ENCODE measurements around the gene SLC2A13. TPM values are rescaled to one million over a fixed set of nuclear protein-coding genes. Genes with fewer than 3 reads are reported as not detected.

SLC2A13 gene
- total and polyA plus RNA-seq, 2 experiments from 2014 or later = 10.4 to 13.8 TPM

DNA sequence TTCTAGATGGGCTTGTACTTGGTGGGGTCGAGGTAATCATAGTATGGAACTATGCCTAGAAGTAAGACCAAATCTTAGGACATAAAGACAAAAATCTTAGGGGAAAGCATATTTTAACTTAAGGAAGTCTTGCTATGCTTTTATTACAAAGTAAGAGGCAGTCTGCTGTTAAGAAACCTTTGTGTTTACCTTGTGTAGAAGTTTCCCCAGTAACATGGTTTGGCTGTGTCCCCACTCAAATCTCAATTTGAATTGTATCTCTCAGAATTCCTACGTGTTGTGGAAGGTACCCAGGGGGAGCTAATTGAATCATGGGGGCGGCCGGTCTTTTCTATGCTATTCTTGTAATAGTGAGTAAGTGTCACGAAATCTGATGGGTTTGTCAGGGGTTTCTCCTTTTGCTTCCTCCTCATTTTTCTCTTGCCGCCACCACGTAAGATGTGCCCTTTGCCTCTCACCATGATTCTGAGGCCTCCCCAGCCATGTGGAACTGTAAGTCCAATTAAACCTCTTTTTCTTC lies 323.8 kb downstream of the SLC2A13 start:
- H3K27ac ChIP-seq = no peak overlapping the region
- no peak overlapping the region for H3K4me3 ChIP-seq
- no peak for TF ChIP-seq CTCF (IDR thresholded peaks at IDR 0.05; ENCODE audit: low read depth, low read length)
- no peaks in the 10 kb centered on the region for H3K36me3 ChIP-seq
- DNase-seq (ENCODE audit: low read depth in 1 of 2, low spot score in 1 of 2) = no peak
- H3K9me3 ChIP-seq (ENCODE audit: low read depth) = no peaks in the 10 kb centered on the region
- H3K4me1 ChIP-seq (ENCODE audit: low read depth) = peaks cover 3% of the 10 kb centered on the region
- no peaks in the 10 kb centered on the region for H3K27me3 ChIP-seq

- H3K9me3 ChIP-seq (ENCODE audit: low read depth) = no peaks in the 10 kb centered on the region
- no peak for TF ChIP-seq CTCF (IDR thresholded peaks at IDR 0.05; ENCODE audit: low read depth, low read length)
Observed at GRCh38 chr12:39780913-39781446, 324.9 kb downstream of the SLC2A13 start.

GRCh38 chr12:39780411-39780912 lies 325.4 kb downstream of the SLC2A13 start:
- TF ChIP-seq CTCF (IDR thresholded peaks at IDR 0.05; ENCODE audit: low read depth, low read length) = no peak
- H3K9me3 ChIP-seq (ENCODE audit: low read depth) = no peaks in the 10 kb centered on the region
- no peaks in the 10 kb centered on the region for H3K27me3 ChIP-seq
- H3K4me3 ChIP-seq = no peak overlapping the region
- H3K4me1 ChIP-seq (ENCODE audit: low read depth) = peaks cover 3% of the 10 kb centered on the region
- no peak overlapping the region for H3K27ac ChIP-seq
- DNase-seq (ENCODE audit: low read depth in 1 of 2, low spot score in 1 of 2) = no peak
- no peaks in the 10 kb centered on the region for H3K36me3 ChIP-seq

More at GRCh38 chr12:39780913-39781446, 324.9 kb downstream of the SLC2A13 start:
- no peak for DNase-seq (ENCODE audit: low read depth in 1 of 2, low spot score in 1 of 2)
- Histone ChIP-seq H3K27me3 (no peaks in the 10 kb centered on the region), H3K4me3 (no peak overlapping the region), H3K4me1 (ENCODE audit: low read depth) (peaks cover 3% of the 10 kb centered on the region), H3K36me3 (no peaks in the 10 kb centered on the region), H3K27ac (no peak overlapping the region)

DNA sequence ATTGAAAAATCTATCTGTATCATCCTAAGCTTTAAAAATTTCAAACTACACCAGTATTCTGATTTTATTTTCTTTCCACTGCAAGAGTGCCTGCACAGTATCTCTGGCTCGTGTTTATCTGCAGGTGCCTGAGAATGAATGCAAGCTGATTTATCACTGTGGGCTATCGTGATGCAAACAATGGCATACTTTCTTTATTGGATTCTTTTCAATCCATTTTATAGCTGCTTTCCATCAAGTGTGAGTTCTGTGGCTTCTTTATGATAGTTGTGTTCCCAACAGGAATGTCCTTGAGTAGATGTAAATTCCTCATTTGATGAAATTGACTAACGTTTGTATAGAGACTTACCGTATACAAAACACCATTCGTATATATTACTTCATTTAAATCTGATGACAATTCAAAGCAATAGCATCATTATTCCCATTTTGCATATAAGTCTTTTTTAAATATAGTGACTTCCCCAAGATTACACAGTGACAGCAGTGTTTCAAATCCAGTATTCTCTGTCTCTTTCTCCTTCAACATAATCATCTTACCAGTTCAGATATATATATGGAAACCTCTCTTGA lies 326.0 kb downstream of the SLC2A13 start:
- H3K27ac ChIP-seq = no peak overlapping the region
- no peak for DNase-seq (ENCODE audit: low read depth in 1 of 2, low spot score in 1 of 2)
- H3K36me3 ChIP-seq = no peaks in the 10 kb centered on the region
- no peak for TF ChIP-seq CTCF (IDR thresholded peaks at IDR 0.05; ENCODE audit: low read depth, low read length)
- no peak overlapping the region for H3K4me3 ChIP-seq
- H3K27me3 ChIP-seq = no peaks in the 10 kb centered on the region
- no peaks in the 10 kb centered on the region for H3K9me3 ChIP-seq (ENCODE audit: low read depth)
- H3K4me1 ChIP-seq (ENCODE audit: low read depth) = peaks cover 3% of the 10 kb centered on the region

- Histone ChIP-seq H3K36me3 (no peaks in the 10 kb centered on the region), H3K27me3 (no peaks in the 10 kb centered on the region), H3K27ac (no peak overlapping the region), H3K9me3 (ENCODE audit: low read depth) (no peaks in the 10 kb centered on the region), H3K4me1 (ENCODE audit: low read depth) (peaks cover 3% of the 10 kb centered on the region), H3K4me3 (no peak overlapping the region)
- no peak for DNase-seq (ENCODE audit: low read depth in 1 of 2, low spot score in 1 of 2)
- TF ChIP-seq CTCF (IDR thresholded peaks at IDR 0.05; ENCODE audit: low read depth, low read length) = no peak
Observed at GRCh38 chr12:39777465-39777864, 328.4 kb downstream of the SLC2A13 start.
